ENCODE data around the gene GUCY1A1.

GUCY1A1 gene

GRCh38 chr4:155749041-155749440 lies 82.4 kb downstream of the GUCY1A1 start:
- Mint-ChIP-seq H3K27me3 (no peaks in the 10 kb centered on the region), H3K4me3 (no peak overlapping the region), H3K9me3 (no peaks in the 10 kb centered on the region), H3K27ac (no peak overlapping the region), H3K4me1 (ENCODE audit: low read depth) (no peaks in the 10 kb centered on the region), H3K36me3 (ENCODE audit: low read depth) (no peaks in the 10 kb centered on the region)
- intact Hi-C loops (cut with micrococcal nuclease) = no loop called here

GRCh38 chr4:155751569-155751968 lies 84.9 kb downstream of the GUCY1A1 start:
- Mint-ChIP-seq H3K9me3 (no peaks in the 10 kb centered on the region), H3K4me3 (no peak overlapping the region), H3K27me3 (no peaks in the 10 kb centered on the region), H3K4me1 (ENCODE audit: low read depth) (no peaks in the 10 kb centered on the region), H3K36me3 (ENCODE audit: low read depth) (no peaks in the 10 kb centered on the region), H3K27ac (no peak overlapping the region)
- intact Hi-C loops (cut with micrococcal nuclease) = loop anchor here (10.0 kb wide), 1 partner anchor 87 kb away; the partner anchor contains the start of gene GUCY1A1

GRCh38 chr4:155757745-155758265 lies 91.2 kb downstream of the GUCY1A1 start:
- intact Hi-C loops (cut with micrococcal nuclease) = loop anchor here (10.0 kb wide), 1 partner anchor 93 kb away; the partner anchor contains the start of gene GUCY1A1
- Mint-ChIP-seq H3K9me3 (no peaks in the 10 kb centered on the region), H3K4me3 (no peak overlapping the region), H3K27me3 (peaks cover 22% of the 10 kb centered on the region), H3K4me1 (ENCODE audit: low read depth) (peaks cover 7% of the 10 kb centered on the region), H3K27ac (no peak overlapping the region), H3K36me3 (ENCODE audit: low read depth) (no peaks in the 10 kb centered on the region)

- H3K4me3 Mint-ChIP-seq = peak within 1 kb of the TSS; percentile 78
- H3K36me3 Mint-ChIP-seq (ENCODE audit: low read depth) = no peaks in the 10 kb centered on the region
- H3K27ac Mint-ChIP-seq = peak within 1 kb of the TSS; percentile 17
- H3K4me1 Mint-ChIP-seq (ENCODE audit: low read depth) = peaks cover 7% of the 10 kb centered on the region
- H3K9me3 Mint-ChIP-seq = no peaks in the 10 kb centered on the region
- intact Hi-C loops (cut with micrococcal nuclease) = loop anchor here (10.0 kb wide), 1 partner anchor 94 kb away; the partner anchor contains the start of gene GUCY1A1
- H3K27me3 Mint-ChIP-seq = peaks cover 22% of the 10 kb centered on the region
Measured at GRCh38 chr4:155758481-155759371, 92.1 kb downstream of the GUCY1A1 start, which contains the start of gene GUCY1B1. Gene GUCY1B1, plus strand, starts transcription at chr4:155759021. Its CDS starts 120 bp downstream, at chr4:155759141.

GRCh38 chr4:155759372-155760252 lies 93.0 kb downstream of the GUCY1A1 start:
- Mint-ChIP-seq H3K27me3 (peaks cover 22% of the 10 kb centered on the region), H3K36me3 (ENCODE audit: low read depth) (no peaks in the 10 kb centered on the region), H3K27ac (peak overlapping the region; percentile 17), H3K4me3 (peak overlapping the region; percentile 78), H3K4me1 (ENCODE audit: low read depth) (peaks cover 9% of the 10 kb centered on the region), H3K9me3 (no peaks in the 10 kb centered on the region)
- intact Hi-C loops (cut with micrococcal nuclease) = loop anchor here (10.0 kb wide), 1 partner anchor 95 kb away; the partner anchor contains the start of gene GUCY1A1

- no peaks in the 10 kb centered on the region for H3K36me3 Mint-ChIP-seq (ENCODE audit: low read depth)
- H3K4me3 Mint-ChIP-seq = no peak overlapping the region
- peaks cover 22% of the 10 kb centered on the region for H3K27me3 Mint-ChIP-seq
- H3K4me1 Mint-ChIP-seq (ENCODE audit: low read depth) = peaks cover 13% of the 10 kb centered on the region
- intact Hi-C loops (cut with micrococcal nuclease) = no loop called here
- H3K27ac Mint-ChIP-seq = no peak overlapping the region
- H3K9me3 Mint-ChIP-seq = no peaks in the 10 kb centered on the region
Measured at GRCh38 chr4:155761047-155761446, 94.4 kb downstream of the GUCY1A1 start.

- no peak overlapping the region for H3K27ac Mint-ChIP-seq
- no peak overlapping the region for H3K4me3 Mint-ChIP-seq
- intact Hi-C loops (cut with micrococcal nuclease) = no loop called here
- no peaks in the 10 kb centered on the region for H3K9me3 Mint-ChIP-seq
- H3K36me3 Mint-ChIP-seq (ENCODE audit: low read depth) = no peaks in the 10 kb centered on the region
- peaks cover 13% of the 10 kb centered on the region for H3K4me1 Mint-ChIP-seq (ENCODE audit: low read depth)
- H3K27me3 Mint-ChIP-seq = peaks cover 22% of the 10 kb centered on the region
Measured at GRCh38 chr4:155761916-155762315, 95.3 kb downstream of the GUCY1A1 start.

- H3K4me1 Mint-ChIP-seq (ENCODE audit: low read depth) = peaks cover 13% of the 10 kb centered on the region
- intact Hi-C loops (cut with micrococcal nuclease) = no loop called here
- H3K9me3 Mint-ChIP-seq = no peaks in the 10 kb centered on the region
- no peaks in the 10 kb centered on the region for H3K36me3 Mint-ChIP-seq (ENCODE audit: low read depth)
- H3K4me3 Mint-ChIP-seq = no peak overlapping the region
- peaks cover 22% of the 10 kb centered on the region for H3K27me3 Mint-ChIP-seq
- no peak overlapping the region for H3K27ac Mint-ChIP-seq
Measured at GRCh38 chr4:155762334-155762733, 95.7 kb downstream of the GUCY1A1 start.

GRCh38 chr4:155763551-155763950 lies 96.9 kb downstream of the GUCY1A1 start:
- H3K9me3 Mint-ChIP-seq = no peaks in the 10 kb centered on the region
- peaks cover 11% of the 10 kb centered on the region for H3K4me1 Mint-ChIP-seq (ENCODE audit: low read depth)
- peaks cover 19% of the 10 kb centered on the region for H3K27me3 Mint-ChIP-seq
- H3K36me3 Mint-ChIP-seq (ENCODE audit: low read depth) = no peaks in the 10 kb centered on the region
- H3K27ac Mint-ChIP-seq = no peak overlapping the region
- no peak overlapping the region for H3K4me3 Mint-ChIP-seq
- intact Hi-C loops (cut with micrococcal nuclease) = no loop called here

GRCh38 chr4:155765149-155765548 lies 98.5 kb downstream of the GUCY1A1 start:
- H3K27me3 Mint-ChIP-seq = peaks cover 6% of the 10 kb centered on the region
- peaks cover 12% of the 10 kb centered on the region for H3K4me1 Mint-ChIP-seq (ENCODE audit: low read depth)
- intact Hi-C loops (cut with micrococcal nuclease) = no loop called here
- no peaks in the 10 kb centered on the region for H3K9me3 Mint-ChIP-seq
- H3K36me3 Mint-ChIP-seq (ENCODE audit: low read depth) = no peaks in the 10 kb centered on the region
- H3K4me3 Mint-ChIP-seq = no peak overlapping the region
- no peak overlapping the region for H3K27ac Mint-ChIP-seq

GRCh38 chr4:155766622-155767021 lies 100.0 kb downstream of the GUCY1A1 start:
- Mint-ChIP-seq H3K27me3 (no peaks in the 10 kb centered on the region), H3K27ac (no peak overlapping the region), H3K36me3 (ENCODE audit: low read depth) (no peaks in the 10 kb centered on the region), H3K4me1 (ENCODE audit: low read depth) (peaks cover 12% of the 10 kb centered on the region), H3K4me3 (no peak overlapping the region), H3K9me3 (no peaks in the 10 kb centered on the region)
- intact Hi-C loops (cut with micrococcal nuclease) = no loop called here

GRCh38 chr4:155768370-155768769 lies 101.7 kb downstream of the GUCY1A1 start:
- no peak overlapping the region for H3K27ac Mint-ChIP-seq
- no peaks in the 10 kb centered on the region for H3K9me3 Mint-ChIP-seq
- H3K27me3 Mint-ChIP-seq = no peaks in the 10 kb centered on the region
- peaks cover 12% of the 10 kb centered on the region for H3K4me1 Mint-ChIP-seq (ENCODE audit: low read depth)
- no peak overlapping the region for H3K4me3 Mint-ChIP-seq
- no peaks in the 10 kb centered on the region for H3K36me3 Mint-ChIP-seq (ENCODE audit: low read depth)
- intact Hi-C loops (cut with micrococcal nuclease) = no loop called here

GRCh38 chr4:155769090-155769489 lies 102.4 kb downstream of the GUCY1A1 start:
- intact Hi-C loops (cut with micrococcal nuclease) = no loop called here
- H3K27me3 Mint-ChIP-seq = no peaks in the 10 kb centered on the region
- H3K4me3 Mint-ChIP-seq = no peak overlapping the region
- no peaks in the 10 kb centered on the region for H3K36me3 Mint-ChIP-seq (ENCODE audit: low read depth)
- no peaks in the 10 kb centered on the region for H3K9me3 Mint-ChIP-seq
- H3K4me1 Mint-ChIP-seq (ENCODE audit: low read depth) = peaks cover 12% of the 10 kb centered on the region
- no peak overlapping the region for H3K27ac Mint-ChIP-seq

All from dendritic cell treated with granulocyte-macrophage colony-stimulating factor and Interleukin-4, amounts not matched to agents 40 ng/mL and 50 ng/mL, for 4 days (primary cell).